ENCODE measurements around the gene DST.

- TF ChIP-seq CTCF (IDR thresholded peaks at IDR 0.05) (no peak), USF1 (IDR thresholded peaks at IDR 0.05; ENCODE audit: borderline replicate concordance, low read depth) (no peak), IRF3 (IDR thresholded peaks at IDR 0.05; ENCODE audit: low read depth, low read length) (no peak), GABPA (IDR thresholded peaks at IDR 0.05; ENCODE audit: low read depth) (no peak), RAD21 (IDR thresholded peaks at IDR 0.05; ENCODE audit: low read length) (no peak), EP300 (IDR thresholded peaks at IDR 0.05; ENCODE audit: borderline replicate concordance in 1 of 2, low read depth in 1 of 2, low read length in 1 of 2) (no peak), POLR2AphosphoS5 (IDR thresholded peaks at IDR 0.05; ENCODE audit: low read depth, low read length) (no peak), TEAD4 (IDR thresholded peaks at IDR 0.05; ENCODE audit: borderline replicate concordance, insufficient read depth) (no peak), REST (IDR thresholded peaks at IDR 0.05; ENCODE audit: low read depth, low read length) (no peak), MAX (IDR thresholded peaks at IDR 0.05; ENCODE audit: low read depth) (no peak)
These were observed 75.2 kb downstream of the DST start for GRCh38 chr6:56567501-56567900.

Measured in SK-N-SH (cell line).